OCI-LY7 (cell line): Measurements from ENCODE around the gene AFF3. TPM values are rescaled to one million over a fixed set of nuclear protein-coding genes. Genes with fewer than 3 reads are reported as not detected.

ENCODE experiments used
- BruUV-seq: library from RNA; stranded (reverse); fragments of 400-500 nt; replicated peaks from 2 replicates; lab custom pipeline; 2021; lab: Mats Ljungman, UMichigan
- CTCF ChIA-PET: fragments of 300-600 bp; sonication (Branson Sonifier 250); formaldehyde crosslinking; loops from one replicate; lab custom pipeline; 2022; ENCODE audit warnings: antibody characterized with exemption; ENCODE audit not compliant: unreplicated experiment; lab: Charles Lee
- POLR2A ChIA-PET: fragments of 300-600 bp; sonication (Branson Sonifier 250); formaldehyde crosslinking; loops from one replicate; lab custom pipeline; 2022; ENCODE audit warnings: antibody characterized with exemption; lab: Charles Lee
- DNase-seq: peaks from one replicate; pipeline ENCODE4 v3.0.0-alpha.2; 2015; ENCODE audit warnings: low spot score
- H2AFZ ChIP-seq: fragments of 200-600 bp; sonication (generic), shearing (Covaris generic); 2 replicates; pipeline ENCODE4 v1.6.1; 2014; ENCODE audit warnings: mild to moderate bottlenecking, antibody characterized with exemption, low read length, moderate library complexity
- H3K27ac ChIP-seq: fragments of 200-600 bp; sonication (generic); 2 replicates; pipeline ENCODE4 v1.5.1; 2014; ENCODE audit warnings: mixed run types, low read depth, mild to moderate bottlenecking, moderate library complexity, low read length, inconsistent platforms; ENCODE audit not compliant: poor library complexity, severe bottlenecking
- H3K36me3 ChIP-seq: fragments of 200-600 bp; sonication (generic); 2 replicates; pipeline ENCODE4 v1.6.1; 2014; ENCODE audit warnings: mild to moderate bottlenecking, antibody characterized with exemption, low read length, moderate library complexity, mixed read lengths; ENCODE audit not compliant: insufficient read depth
- H3K4me1 ChIP-seq: fragments of 200-600 bp; sonication (generic); 2 replicates; pipeline ENCODE4 v1.5.1; 2014; ENCODE audit warnings: mild to moderate bottlenecking, low read length; ENCODE audit not compliant: insufficient read depth, poor library complexity, severe bottlenecking
- H3K4me2 ChIP-seq: fragments of 200-600 bp; sonication (generic); 2 replicates; pipeline ENCODE4 v1.6.1; 2014; ENCODE audit warnings: mild to moderate bottlenecking, low read length
- H3K4me3 ChIP-seq: fragments of 200-600 bp; sonication (generic); 2 replicates; pipeline ENCODE4 v1.5.1; 2014; ENCODE audit warnings: mild to moderate bottlenecking, low read depth, low read length; ENCODE audit not compliant: poor library complexity, severe bottlenecking
- H3K79me2 ChIP-seq: fragments of 200-600 bp; sonication (generic); 2 replicates; pipeline ENCODE4 v1.6.1; 2016; ENCODE audit warnings: low read depth, mild to moderate bottlenecking, low read length, moderate library complexity, mixed read lengths; ENCODE audit not compliant: insufficient read depth
- H3K9me2 ChIP-seq: fragments of 200-600 bp; sonication (generic); 2 replicates; pipeline ENCODE4 v1.6.1; 2016; ENCODE audit warnings: mild to moderate bottlenecking, low read length, mixed read lengths; ENCODE audit not compliant: insufficient read depth
- H3K9me3 ChIP-seq: fragments of 200-600 bp; sonication (generic); 2 replicates; pipeline ENCODE4 v1.6.1; 2014; ENCODE audit warnings: mild to moderate bottlenecking, mixed run types, low read length, mixed read lengths
- H4K20me1 ChIP-seq: fragments of 200-600 bp; sonication (generic); 2 replicates; pipeline ENCODE4 v1.6.1; 2014; ENCODE audit warnings: mild to moderate bottlenecking, antibody characterized with exemption, low read length, moderate library complexity, mixed read lengths; ENCODE audit not compliant: insufficient read depth
- EZH2phosphoT487 ChIP-seq: fragments of 200-600 bp; sonication (generic); IDR thresholded peaks from 2 replicates; pipeline ENCODE4 v1.6.1; 2018; ENCODE audit warnings: low read depth, borderline replicate concordance, mild to moderate bottlenecking, mixed run types, antibody characterized with exemption, low read length, moderate library complexity, mixed read lengths
- intact Hi-C: fragments of 100-400 bp; cut with micrococcal nuclease; formaldehyde crosslinking; loops from one replicate; pipeline ENCODE4 v1.10.0; 2022; ENCODE audit not compliant: unreplicated experiment
- total RNA-seq, 2 experiments: library from RNA; depleted of rRNA in 1 of 2; stranded (reverse); fragments of >200 nt in 1 of 2; shearing (Covaris generic) in 1 of 2; gene quantifications; 2 replicates each; pipeline ENCODE4 v1.2.3, GENCODE V29; 2014 to 2022
- TF ChIP-seq, protein P1 (sequence below): fragments of 200-600 bp; sonication (generic); conservative IDR thresholded peaks from 2 replicates; pipeline ENCODE4 v1.5.1; 2014; ENCODE audit warnings: mild to moderate bottlenecking, antibody characterized with exemption, low read length, moderate library complexity, mixed read lengths

The AFF3 gene
- total RNA-seq, 2 experiments from 2014 or later, result 131 to 133 TPM

GRCh38 chr2:99957332-99958133, 184.9 kb downstream of the AFF3 start:
- Histone ChIP-seq H3K27ac (no peak overlapping the region), H4K20me1 (no peaks in the 10 kb centered on the region; the same call in 1 of the 2 replicates), H3K79me2 (0 out of 2 replicates have a peak, but pooled peaks cover 8% of the 10 kb centered on the region), H3K36me3 (peaks cover 52% of the 10 kb centered on the region), H3K9me2 (no peaks in the 10 kb centered on the region), H2AFZ (no peak overlapping the region), H3K4me1 (peaks cover 3% of the 10 kb centered on the region), H3K9me3 (peaks cover 9% of the 10 kb centered on the region; the same call in 1 of the 2 replicates), H3K4me3 (no peak overlapping the region), H3K4me2 (no peak overlapping the region)
- CTCF ChIA-PET, result no interaction called here
- intact Hi-C loops, result no loop called here
- no peak for DNase-seq
- TF ChIP-seq, protein P1, sequence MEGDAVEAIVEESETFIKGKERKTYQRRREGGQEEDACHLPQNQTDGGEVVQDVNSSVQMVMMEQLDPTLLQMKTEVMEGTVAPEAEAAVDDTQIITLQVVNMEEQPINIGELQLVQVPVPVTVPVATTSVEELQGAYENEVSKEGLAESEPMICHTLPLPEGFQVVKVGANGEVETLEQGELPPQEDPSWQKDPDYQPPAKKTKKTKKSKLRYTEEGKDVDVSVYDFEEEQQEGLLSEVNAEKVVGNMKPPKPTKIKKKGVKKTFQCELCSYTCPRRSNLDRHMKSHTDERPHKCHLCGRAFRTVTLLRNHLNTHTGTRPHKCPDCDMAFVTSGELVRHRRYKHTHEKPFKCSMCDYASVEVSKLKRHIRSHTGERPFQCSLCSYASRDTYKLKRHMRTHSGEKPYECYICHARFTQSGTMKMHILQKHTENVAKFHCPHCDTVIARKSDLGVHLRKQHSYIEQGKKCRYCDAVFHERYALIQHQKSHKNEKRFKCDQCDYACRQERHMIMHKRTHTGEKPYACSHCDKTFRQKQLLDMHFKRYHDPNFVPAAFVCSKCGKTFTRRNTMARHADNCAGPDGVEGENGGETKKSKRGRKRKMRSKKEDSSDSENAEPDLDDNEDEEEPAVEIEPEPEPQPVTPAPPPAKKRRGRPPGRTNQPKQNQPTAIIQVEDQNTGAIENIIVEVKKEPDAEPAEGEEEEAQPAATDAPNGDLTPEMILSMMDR, result no peak
- no peak for TF ChIP-seq EZH2phosphoT487
- no TSS peak for BruUV-seq
- POLR2A ChIA-PET, result interaction anchor here (0.7 kb wide), 1 partner anchor 20 kb away, joined by 5 read pairs; no protein-coding TSS in a partner anchor

- Histone ChIP-seq H3K36me3 (peaks cover 58% of the 10 kb centered on the region), H3K9me3 (peaks cover 9% of the 10 kb centered on the region; the same call in 1 of the 2 replicates), H3K4me3 (no peak overlapping the region), H2AFZ (no peak overlapping the region), H3K27ac (no peak overlapping the region), H3K4me1 (peaks cover 3% of the 10 kb centered on the region), H3K9me2 (no peaks in the 10 kb centered on the region), H3K79me2 (no peaks in the 10 kb centered on the region), H3K4me2 (no peak overlapping the region), H4K20me1 (no peaks in the 10 kb centered on the region)
- DNase-seq, result no peak
- CTCF ChIA-PET, result no interaction called here
- intact Hi-C loops, result no loop called here
- POLR2A ChIA-PET, result interaction anchor here (0.6 to 0.7 kb wide), 2 partner anchors 518 to 1444 kb away, joined by 3 read pairs; no protein-coding TSS in a partner anchor
- no TSS peak for BruUV-seq
- TF ChIP-seq EZH2phosphoT487, result no peak
- TF ChIP-seq, protein P1, result no peak
Observed at GRCh38 chr2:99956232-99957030, 186.0 kb downstream of the AFF3 start.
